T-helper 1 cell treated with Interleukin-12 subunit alpha and Interleukin-12 subunit beta and Interleukin-4 antibody, amounts not matched to agents 30 ng/mL and 1 ng/mL, for 36 hours (primary cell): ENCODE data around the gene CDK18. TPM values are rescaled to one million over a fixed set of nuclear protein-coding genes. Genes with fewer than 3 reads are reported as not detected.

Experiments used
- intact Hi-C: fragments of 100-400 bp; cut with micrococcal nuclease; formaldehyde crosslinking; loops from one replicate; pipeline ENCODE4 v1.15.1; 2024
- total RNA-seq: library from RNA; stranded (reverse); gene quantifications from 2 replicates; pipeline ENCODE4 v1.2.3, GENCODE V29; 2022

Gene CDK18
- total RNA-seq, 1 donor from 2014 or later: 0.07 TPM

DNA sequence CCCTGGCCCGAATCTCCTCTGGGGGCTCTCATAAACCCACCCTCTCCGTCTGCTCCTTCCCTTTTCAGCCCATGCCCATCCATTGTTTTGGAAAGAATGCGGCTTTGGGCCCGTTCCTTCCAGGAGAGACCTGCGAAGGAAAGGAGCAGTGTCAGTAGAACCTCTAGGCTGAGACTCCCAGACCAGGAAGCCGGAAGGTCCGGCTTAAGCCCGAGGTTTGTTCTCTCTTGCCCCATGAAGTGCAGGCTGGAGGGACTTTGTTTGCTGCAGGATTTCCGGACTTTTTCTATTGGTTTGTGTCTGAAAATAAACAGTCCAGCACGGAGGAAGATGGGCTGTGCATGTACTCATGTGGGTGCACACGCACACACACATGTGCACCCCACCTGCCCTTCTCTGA, 77.6 kb downstream of the CDK18 start:
- intact Hi-C loops: loop anchor here (5.0 kb wide), 1 partner anchor 50 kb away; no protein-coding TSS in a partner anchor

Other genes with a start within 250 kb of the CDK18 start
- gene NUAK2, start 182.9 kb upstream of the CDK18 start, total RNA-seq: 8.4 and 10.5 TPM in 2 replicates
- gene KLHDC8A, start 147.7 kb upstream of the CDK18 start, total RNA-seq: not detected in 2 replicates
- gene LEMD1, start 82.6 kb upstream of the CDK18 start, total RNA-seq: 0.63 and 1.7 TPM in 2 replicates
- gene BLACAT1, start 48.6 kb upstream of the CDK18 start, total RNA-seq: 0.51 and 0.68 TPM in 2 replicates
- 107 and 115 TPM in 2 replicates for gene ELK4, start 127.3 kb downstream of the CDK18 start, total RNA-seq
- 0.27 and 0.29 TPM in 2 replicates for gene SLC45A3, start 175.8 kb downstream of the CDK18 start, total RNA-seq
- 135 and 148 TPM in 2 replicates for gene NUCKS1, start 245.5 kb downstream of the CDK18 start, total RNA-seq